Measurements from ENCODE around the gene SLC9A1.

- TF ChIP-seq, protein P1, sequence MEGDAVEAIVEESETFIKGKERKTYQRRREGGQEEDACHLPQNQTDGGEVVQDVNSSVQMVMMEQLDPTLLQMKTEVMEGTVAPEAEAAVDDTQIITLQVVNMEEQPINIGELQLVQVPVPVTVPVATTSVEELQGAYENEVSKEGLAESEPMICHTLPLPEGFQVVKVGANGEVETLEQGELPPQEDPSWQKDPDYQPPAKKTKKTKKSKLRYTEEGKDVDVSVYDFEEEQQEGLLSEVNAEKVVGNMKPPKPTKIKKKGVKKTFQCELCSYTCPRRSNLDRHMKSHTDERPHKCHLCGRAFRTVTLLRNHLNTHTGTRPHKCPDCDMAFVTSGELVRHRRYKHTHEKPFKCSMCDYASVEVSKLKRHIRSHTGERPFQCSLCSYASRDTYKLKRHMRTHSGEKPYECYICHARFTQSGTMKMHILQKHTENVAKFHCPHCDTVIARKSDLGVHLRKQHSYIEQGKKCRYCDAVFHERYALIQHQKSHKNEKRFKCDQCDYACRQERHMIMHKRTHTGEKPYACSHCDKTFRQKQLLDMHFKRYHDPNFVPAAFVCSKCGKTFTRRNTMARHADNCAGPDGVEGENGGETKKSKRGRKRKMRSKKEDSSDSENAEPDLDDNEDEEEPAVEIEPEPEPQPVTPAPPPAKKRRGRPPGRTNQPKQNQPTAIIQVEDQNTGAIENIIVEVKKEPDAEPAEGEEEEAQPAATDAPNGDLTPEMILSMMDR (conservative IDR thresholded peaks at IDR 0.05; ENCODE audit: low read length): no peak
- no peak for TF ChIP-seq EZH2phosphoT487 (IDR thresholded peaks at IDR 0.05; ENCODE audit: borderline replicate concordance, low read depth, low read length)
Measured at GRCh38 chr1:27203946-27204345, 49.0 kb upstream of the SLC9A1 start.

All from OCI-LY7 (cell line).